ENCODE data around the gene DNAJC3.
"Not testable (repeated sequence)": the region's sequence is repeated elsewhere in the genome, so short reads cannot be mapped to it uniquely, and the experiment has no call there.

Gene DNAJC3

DNA sequence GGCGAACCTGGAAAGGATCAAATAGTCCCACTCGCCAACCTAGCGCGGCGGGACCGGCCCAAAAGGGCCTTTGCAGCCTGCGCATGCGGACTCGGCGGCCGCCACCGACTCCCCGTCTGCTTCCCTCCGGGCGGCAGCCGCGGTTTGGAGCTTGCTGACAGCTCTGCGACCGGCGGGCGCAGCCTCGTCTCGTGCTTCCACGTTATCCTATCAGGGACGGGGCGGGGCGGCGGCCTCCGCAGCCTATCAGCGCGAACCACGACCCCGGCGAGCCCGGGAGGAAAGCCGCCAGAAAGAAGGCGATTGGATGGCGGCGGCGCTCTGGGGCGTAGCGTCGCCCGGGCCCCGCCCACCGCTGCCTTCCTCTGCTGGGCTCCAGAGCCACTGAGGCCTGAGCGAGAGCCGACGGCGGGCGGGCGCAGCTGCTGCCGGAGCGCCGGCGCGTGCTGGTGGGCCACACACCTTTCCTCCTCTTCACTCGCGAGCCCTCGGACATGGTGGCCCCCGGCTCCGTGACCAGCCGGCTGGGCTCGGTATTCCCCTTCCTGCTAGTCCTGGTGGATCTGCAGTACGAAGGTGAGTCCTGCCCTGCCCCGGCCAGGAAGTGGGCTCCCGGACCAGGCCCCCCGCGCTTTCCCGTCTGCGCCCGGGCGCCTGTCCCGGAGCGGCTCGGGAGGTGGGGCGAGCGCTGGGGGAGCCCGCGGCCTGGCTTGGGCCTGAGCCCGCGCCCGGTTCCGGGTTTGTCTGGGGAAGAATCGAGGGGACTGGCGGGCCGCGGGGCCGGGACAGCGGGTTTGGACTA lies at the start of gene DNAJC3:
Gene DNAJC3 (plus strand): TSS at position 378 of the 802 bp plus-strand sequence. CDS start 117 bp downstream, at position 495.
- DNase-seq (ENCODE audit: low read depth in 3 of 3, low spot score in 1 of 3): peak; percentile 89 to 98 (median 97)

DNA sequence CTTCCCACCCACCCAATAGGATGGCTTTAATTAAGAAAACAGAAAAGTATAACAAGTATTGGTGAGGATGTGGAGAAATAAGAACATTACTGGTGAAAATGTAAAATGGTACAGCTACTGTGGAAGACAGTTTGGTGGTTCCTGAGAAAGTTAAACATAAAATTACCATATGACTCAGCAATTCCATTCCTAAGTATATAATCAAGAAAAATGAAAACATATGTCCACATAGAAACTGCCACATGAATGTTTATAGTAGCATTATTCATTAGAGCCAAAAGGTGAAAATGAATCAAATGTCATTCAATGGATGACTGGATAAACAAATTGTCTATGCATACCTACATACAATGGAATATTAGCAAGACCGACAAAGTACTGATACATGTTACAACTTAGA lies 49.3 kb upstream of the DNAJC3 start:
- DNase-seq (ENCODE audit: low read depth in 3 of 3, low spot score in 1 of 3): no peak

DNA sequence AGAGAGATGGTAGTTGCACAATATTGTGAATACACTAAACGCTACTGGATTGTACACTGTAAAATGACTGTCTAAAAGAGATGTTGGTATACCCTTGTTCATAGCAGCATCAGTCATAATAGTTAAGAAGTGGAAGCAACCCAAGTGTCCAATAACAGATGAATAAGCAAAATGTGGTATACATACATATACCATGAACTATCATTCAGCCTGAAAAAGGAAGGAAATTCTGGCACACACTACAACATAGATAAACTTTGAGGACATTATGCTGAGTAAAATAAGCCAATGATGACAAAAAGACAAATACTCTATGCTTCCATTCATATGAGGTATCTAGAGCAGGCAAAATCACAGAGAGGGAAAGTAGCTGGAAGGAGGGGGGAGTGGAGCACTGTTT lies 48.5 kb upstream of the DNAJC3 start:
- no peak for DNase-seq (ENCODE audit: low read depth in 3 of 3, low spot score in 1 of 3)

- DNase-seq (ENCODE audit: low read depth in 3 of 3, low spot score in 1 of 3): no peak
Observed at GRCh38 chr13:95629071-95629470, 47.9 kb upstream of the DNAJC3 start.

- DNase-seq (ENCODE audit: low read depth in 3 of 3, low spot score in 1 of 3): no peak
Observed at GRCh38 chr13:95630593-95630992, 46.3 kb upstream of the DNAJC3 start.

DNA sequence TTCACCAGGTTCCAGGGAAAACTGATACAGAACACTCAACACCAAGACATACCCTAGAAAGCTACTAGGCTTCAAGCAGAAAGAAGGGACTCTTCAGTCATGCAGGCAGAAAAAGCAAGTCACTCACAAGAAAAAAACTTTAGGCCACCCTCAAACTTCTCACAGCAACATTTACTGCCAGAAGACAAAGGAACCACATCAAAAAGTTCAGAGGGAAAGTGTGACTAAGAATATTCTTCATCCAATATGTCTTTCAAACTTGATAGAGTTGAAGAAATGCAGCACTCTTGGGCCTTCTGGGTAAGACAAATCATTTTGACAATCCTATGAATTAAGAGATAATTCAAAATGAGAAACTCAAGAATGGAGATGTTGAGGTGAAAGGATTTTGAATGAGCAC lies 40.1 kb upstream of the DNAJC3 start:
- no peak for DNase-seq (ENCODE audit: low read depth in 3 of 3, low spot score in 1 of 3)

DNA sequence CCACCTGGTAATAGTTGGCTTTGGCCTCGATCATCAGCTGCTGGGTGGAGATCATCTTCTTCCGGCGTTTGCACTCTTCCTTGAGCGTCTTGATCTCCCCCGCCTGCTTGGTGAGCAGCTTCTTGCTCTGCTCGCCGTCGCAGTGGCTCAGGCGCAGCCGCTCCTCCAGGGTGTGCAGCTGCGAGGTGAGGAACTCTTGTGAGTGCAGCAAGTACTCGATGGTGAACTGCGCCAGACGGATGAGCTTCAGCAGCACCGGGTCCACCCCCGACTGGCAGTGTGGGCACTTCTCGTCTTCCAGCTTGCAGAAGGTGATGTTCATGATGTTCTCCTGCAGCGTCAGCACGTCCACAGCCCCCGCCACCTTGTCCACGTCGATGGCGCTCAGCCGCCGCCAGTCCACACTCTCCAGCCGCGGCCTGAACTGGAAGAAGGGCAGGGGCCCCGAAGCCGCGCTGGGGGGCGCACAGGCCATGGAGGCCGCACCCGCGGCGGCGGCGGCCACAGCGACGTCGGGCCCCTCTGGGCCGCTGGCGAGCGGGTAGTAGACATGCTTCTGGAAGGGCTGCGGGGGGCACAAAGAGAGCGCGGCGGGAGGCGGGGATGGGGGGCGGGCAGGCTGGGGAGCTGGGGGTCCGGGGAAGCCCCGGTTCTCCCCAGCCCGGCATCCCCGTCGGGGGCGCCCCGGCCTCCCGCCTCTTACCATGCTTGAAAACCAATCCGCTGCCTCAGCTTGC lies 35.5 kb upstream of the DNAJC3 start:
- no peak for DNase-seq (ENCODE audit: low read depth in 3 of 3, low spot score in 1 of 3)

GRCh38 chr13:95642028-95642621 lies 34.8 kb upstream of the DNAJC3 start:
- DNase-seq (ENCODE audit: low read depth in 3 of 3, low spot score in 1 of 3): no peak

DNA sequence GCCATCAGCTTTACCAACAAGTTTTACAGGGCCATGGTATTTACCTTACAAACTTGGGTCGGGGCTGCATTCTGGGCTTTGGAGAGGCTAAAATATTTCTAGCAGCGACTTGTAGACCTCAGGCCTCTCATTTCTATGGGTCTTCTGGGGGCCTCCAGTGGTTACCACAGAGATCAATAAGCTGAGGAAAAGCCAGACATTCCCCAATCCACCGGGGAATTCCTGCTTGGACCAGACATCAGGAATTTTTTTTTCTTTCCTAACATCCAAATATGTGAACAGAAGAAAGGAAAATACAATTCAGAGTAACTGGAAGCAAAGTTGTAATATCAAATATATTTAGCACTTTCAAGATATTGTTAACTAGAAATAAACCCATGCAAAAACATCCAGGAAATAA lies 33.9 kb upstream of the DNAJC3 start:
- no peak for DNase-seq (ENCODE audit: low read depth in 3 of 3, low spot score in 1 of 3)

DNA sequence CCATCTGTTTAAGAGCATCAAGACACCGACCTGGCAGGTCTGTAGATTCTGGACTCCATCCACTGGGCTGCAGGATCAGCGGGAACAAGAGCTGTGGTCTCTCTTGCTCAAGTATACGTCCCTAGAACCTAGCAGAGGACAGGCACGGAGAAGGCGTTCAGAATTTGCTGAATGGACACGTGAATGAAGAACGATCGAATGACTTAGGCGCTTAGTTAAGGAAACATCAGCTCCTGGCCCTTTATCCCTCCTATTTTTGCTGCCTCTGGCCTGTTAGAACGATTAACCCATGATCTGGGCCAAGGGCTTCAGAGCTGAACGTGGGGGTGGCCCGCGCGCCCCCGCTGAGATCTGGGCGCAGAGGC lies 33.4 kb upstream of the DNAJC3 start:
- DNase-seq (ENCODE audit: low read depth in 3 of 3, low spot score in 1 of 3): no peak

GRCh38 chr13:95643936-95644598 lies 32.9 kb upstream of the DNAJC3 start:
- no peak for DNase-seq (ENCODE audit: low read depth in 3 of 3, low spot score in 1 of 3)

- no peak for DNase-seq (ENCODE audit: low read depth in 3 of 3, low spot score in 1 of 3)
Observed at GRCh38 chr13:95644601-95645052, 32.3 kb upstream of the DNAJC3 start, which contains the start of gene DZIP1. Gene DZIP1, minus strand, starts transcription at chr13:95644706. Its CDS starts 2,677 bp downstream, at chr13:95642029.

DNA sequence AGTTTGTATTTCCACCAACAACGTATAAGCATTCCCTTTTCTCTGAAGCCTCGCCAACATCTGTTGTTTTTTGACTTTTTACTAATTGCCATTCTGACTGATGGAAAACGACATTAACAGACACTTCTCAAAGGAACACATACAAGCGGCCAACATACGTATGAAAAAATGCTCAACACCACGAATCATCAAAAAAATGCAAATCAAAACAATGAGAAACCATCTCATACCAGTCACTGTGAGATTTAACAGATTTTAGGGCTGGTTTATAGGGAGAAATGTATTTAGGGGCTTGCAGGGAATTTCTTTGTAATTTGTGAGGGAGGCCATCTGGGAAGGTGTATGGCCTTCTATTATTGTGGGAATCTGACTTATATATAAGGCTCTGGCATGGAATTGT lies 29.6 kb upstream of the DNAJC3 start:
- DNase-seq (ENCODE audit: low read depth in 3 of 3, low spot score in 1 of 3): no peak

- no peak for DNase-seq (ENCODE audit: low read depth in 3 of 3, low spot score in 1 of 3)
Observed at GRCh38 chr13:95650696-95651095, 26.2 kb upstream of the DNAJC3 start.

DNA sequence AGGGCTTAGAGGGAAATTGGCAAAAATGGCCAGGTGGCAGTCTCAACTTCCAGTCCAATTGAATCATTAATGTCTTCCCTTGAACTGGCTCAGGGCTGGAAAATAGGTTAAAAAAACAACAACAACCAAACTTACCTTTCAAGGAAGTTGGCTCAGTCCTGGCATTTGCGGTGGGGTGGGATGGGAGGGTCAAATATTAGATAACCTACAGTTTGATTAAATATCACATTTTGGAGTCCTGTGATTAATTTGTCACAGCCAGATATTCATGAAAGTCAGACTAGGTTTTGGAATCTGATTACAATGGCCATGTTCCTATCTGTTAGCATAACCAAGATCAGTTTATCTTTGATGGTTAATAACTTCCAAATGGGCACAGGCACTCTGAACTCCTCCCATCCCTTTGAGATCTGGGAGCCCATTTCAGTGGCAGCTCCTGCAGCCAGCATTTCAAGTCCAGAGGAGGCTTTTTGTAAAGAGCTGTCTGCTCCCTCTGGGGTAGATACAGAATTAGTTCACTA lies 24.6 kb upstream of the DNAJC3 start:
- no peak for DNase-seq (ENCODE audit: low read depth in 3 of 3, low spot score in 1 of 3)

DNA sequence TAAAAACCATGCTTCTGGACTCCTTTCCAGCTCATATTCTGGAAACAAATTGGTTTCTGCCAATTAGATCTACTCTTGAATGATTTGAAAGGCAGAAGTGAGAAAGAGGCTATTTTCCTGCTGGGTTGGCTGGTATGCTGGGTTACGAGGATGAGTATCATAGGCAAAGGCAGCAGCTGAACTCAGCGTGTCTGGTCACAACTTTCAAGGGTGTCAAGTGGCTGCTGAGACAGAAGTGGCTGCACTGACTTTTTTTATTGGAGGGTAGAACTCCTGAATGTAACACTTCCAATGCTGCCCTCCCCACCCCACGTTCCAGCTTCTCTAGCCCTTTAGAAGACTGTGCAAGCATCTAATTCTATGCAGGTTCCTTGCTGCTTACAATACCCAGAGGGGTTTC lies 24.1 kb upstream of the DNAJC3 start:
- DNase-seq (ENCODE audit: low read depth in 3 of 3, low spot score in 1 of 3): no peak

- DNase-seq (ENCODE audit: low read depth in 3 of 3, low spot score in 1 of 3): no peak
Observed at GRCh38 chr13:95656386-95657015, 20.4 kb upstream of the DNAJC3 start.

GRCh38 chr13:95659500-95659899 lies 17.4 kb upstream of the DNAJC3 start:
- no peak for DNase-seq (ENCODE audit: low read depth in 3 of 3, low spot score in 1 of 3)

DNA sequence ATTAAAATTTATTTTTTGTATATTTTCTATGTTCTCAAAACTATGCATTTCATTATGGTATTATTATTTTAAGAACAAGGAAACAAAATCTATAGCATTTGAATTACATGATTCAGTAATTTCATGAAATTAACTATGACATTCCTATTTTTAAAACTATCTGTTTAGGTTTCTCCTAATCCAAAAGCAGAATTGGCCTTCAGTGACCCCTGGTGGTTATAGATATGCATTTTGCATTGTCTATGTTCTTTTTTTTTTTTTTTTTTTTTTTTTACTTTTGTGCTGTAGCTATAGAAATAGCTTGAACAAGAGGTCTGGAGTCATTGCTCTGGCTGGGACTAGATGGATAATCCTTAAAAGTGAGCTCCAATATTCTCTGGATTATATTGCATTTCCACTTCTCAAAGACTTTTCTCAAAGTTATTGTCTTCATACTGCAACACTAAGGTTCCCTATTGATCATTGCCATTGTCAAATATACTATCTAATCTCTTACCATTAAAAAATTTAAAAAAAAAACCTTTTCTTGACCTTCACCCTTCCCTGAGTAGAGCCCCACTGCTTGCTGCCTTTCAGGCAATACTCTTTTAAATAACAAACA lies 15.9 kb upstream of the DNAJC3 start:
- no peak for DNase-seq (ENCODE audit: low read depth in 3 of 3, low spot score in 1 of 3)

DNA sequence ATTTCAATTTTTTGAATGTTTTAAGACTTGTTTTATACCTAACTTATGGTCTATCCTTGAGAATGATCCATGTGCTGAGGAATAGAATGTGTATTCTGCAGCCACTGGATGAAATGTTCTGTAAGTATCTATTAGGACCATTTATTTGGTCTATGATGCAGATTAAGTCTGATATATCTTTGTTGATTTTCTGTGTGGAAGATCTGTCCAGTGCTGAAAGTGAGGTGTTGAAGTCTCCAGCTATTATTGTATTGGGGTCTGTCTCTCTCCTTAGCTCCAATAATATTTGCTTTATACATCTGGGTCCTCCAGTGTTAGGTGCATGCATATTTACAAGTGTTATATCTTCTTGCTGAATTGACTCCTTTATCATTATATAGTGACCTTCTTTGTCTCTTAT lies 9.7 kb upstream of the DNAJC3 start:
- not testable (repeated sequence) for DNase-seq (ENCODE audit: low read depth in 3 of 3, low spot score in 1 of 3)
